Esophagus muscularis mucosa (tissue), 3 donors: ENCODE results near the gene NCK1.
"Not testable (repeated sequence)": the region's sequence is repeated elsewhere in the genome, so short reads cannot be mapped to it uniquely, and the experiment has no call there.

Experiments
- POLR2A ChIP-seq: fragments of 450-650 bp; IDR thresholded peaks from one replicate; pipeline ENCODE4 v1.6.1; 2017; ENCODE audit warnings: antibody characterized with exemption, moderate library complexity, mild to moderate bottlenecking, low read depth
- TF ChIP-seq, protein P1 (sequence below), 3 experiments: fragments of 200-600 bp in 2 of 3; fragments of 450-650 bp in 1 of 3; sonication (generic) in 2 of 3; IDR thresholded peaks; one replicate each; pipeline ENCODE4 v1.5.1; 2017 to 2019; ENCODE audit warnings: antibody characterized with exemption in 3 of 3, mild to moderate bottlenecking in 2 of 3, moderate library complexity in 1 of 3

DNA sequence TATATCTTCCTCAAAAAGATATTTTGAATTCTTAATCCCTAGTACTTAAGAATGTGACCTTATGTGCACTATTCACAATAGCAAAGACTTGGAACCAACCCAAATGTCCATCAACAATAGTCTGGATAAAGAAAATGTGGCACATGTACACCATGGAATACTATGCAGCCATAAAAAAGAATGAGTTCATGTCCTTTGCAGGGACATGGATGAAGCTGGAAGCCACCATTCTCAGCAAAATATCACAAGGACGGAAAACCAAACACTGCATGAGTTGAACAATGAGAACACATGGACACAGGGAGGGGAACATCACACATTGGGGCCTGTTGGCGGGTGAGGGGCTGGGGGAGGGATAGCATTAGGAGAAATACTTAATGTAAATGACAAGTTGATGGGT is 17.5 kb downstream of the NCK1 start:
- TF ChIP-seq, protein P1, sequence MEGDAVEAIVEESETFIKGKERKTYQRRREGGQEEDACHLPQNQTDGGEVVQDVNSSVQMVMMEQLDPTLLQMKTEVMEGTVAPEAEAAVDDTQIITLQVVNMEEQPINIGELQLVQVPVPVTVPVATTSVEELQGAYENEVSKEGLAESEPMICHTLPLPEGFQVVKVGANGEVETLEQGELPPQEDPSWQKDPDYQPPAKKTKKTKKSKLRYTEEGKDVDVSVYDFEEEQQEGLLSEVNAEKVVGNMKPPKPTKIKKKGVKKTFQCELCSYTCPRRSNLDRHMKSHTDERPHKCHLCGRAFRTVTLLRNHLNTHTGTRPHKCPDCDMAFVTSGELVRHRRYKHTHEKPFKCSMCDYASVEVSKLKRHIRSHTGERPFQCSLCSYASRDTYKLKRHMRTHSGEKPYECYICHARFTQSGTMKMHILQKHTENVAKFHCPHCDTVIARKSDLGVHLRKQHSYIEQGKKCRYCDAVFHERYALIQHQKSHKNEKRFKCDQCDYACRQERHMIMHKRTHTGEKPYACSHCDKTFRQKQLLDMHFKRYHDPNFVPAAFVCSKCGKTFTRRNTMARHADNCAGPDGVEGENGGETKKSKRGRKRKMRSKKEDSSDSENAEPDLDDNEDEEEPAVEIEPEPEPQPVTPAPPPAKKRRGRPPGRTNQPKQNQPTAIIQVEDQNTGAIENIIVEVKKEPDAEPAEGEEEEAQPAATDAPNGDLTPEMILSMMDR (IDR thresholded peaks at IDR 0.05) = not testable (repeated sequence)
- TF ChIP-seq POLR2A = not testable (repeated sequence)
